GM18511 (cell line): ENCODE results near the gene FERMT1.
"Not testable (repeated sequence)": the region's sequence is repeated elsewhere in the genome, so short reads cannot be mapped to it uniquely, and the experiment has no call there.

ENCODE experiments used
- ATAC-seq: cut with Tn5 transposase; IDR thresholded peaks from one replicate; pipeline ENCODE4 v1.9.1; 2021; ENCODE audit warnings: mild to moderate bottlenecking, moderate library complexity; ENCODE audit not compliant: unreplicated experiment

Gene FERMT1

DNA sequence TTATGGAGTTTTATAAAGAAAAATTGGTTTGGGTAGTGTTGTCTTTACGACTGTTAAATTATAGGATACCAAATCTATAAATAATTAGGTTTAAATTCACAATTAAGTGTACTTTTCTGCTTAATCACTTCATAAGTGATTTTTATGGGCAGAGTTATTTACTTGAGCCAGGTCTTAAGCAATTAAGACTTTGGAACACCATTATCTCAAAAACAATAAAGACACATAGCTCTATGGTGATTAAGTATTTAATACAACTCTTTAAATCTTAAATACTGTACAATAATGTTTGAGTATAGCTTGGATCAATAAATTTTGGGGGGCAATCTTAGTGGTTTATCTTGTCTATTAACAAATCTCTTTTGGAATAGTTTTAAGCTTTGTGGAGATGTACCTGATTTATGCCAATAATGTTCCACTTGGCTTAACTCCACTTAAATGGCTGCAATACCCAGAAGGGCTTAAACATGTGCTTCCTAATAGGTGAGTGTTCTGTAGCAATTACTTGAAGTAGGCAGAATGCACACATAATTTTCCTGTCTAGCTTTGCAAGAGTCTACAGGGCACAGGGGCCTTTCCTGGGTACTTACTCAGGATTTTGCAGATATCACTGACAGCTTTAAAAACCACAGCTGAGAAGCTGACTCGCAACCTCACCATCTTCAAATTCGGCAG, 7.5 kb downstream of the FERMT1 start:
- no peak for ATAC-seq

DNA sequence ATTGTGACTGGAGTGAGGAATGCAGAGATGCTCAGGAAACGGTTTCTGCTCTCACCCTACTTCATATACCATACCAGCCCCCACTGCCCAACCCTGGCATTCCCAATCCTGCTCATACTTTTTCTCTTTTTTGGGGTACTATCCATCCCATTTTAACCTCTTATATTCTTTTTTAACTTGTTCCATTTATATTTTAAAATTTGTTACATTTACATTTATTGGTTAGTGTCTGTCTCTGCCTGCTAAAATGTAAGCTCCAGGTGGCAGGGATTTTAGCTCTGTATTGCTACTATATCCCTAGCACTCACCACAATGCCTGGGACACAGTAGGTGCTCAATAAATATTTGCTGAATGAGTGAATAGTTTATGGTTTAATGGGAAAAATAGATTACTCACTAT, 8.1 kb downstream of the FERMT1 start:
- ATAC-seq: no peak

DNA sequence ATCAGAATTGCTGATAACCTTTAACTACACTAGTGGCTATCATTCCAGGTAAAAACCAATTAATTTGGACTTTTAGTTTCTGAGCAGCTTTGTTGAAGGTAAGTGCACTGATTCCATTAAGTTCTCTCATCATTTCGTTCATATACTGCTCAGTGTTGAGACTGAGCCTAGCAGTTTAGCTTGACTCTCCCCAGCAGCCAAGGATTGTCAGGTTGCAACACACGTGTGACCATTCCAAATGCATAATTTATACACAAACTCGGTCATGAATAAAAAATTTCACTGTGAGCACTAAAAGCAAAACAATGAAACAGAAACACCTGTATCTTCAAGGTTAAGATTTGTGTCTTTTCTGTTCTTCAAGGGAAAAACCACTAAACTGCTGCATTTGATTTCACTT, 8.9 kb downstream of the FERMT1 start:
- no peak for ATAC-seq

DNA sequence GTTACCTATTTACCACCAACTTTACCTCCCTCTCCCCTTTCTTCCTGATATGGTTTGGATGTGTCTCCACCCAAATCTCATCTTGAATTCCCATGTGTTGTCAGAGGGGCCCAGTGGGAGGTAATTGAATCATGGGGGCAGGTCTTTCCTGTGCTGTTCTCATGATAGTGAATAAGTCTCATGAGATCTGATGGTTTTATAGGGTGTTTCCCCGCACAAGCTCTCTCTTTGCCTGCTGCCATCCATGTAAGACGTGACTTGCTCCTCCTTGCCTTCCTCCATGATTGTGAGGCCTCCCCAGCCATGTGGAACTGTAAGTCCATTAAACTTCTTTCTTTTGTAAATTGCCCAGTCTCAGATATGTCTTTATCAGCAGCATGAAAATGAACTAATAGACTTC, 9.9 kb downstream of the FERMT1 start:
- not testable (repeated sequence) for ATAC-seq

DNA sequence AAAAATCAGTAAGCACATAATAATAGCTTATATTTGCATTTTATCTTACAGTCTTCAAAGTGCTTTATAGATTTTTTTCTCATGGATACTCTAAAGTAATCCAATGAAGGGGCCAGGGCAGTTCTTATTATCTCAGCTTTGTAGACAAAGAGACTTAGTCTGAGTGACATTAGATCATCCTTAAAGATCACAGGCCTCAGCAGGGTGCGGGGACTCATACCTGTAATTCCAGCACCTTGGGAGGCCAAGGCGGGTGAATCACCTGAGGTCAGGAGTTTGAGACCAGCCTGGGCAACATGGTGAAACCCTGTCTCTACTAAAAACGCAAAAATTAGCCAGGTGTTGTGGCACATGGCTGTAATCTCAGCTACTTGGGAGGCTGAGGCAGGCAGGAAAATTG, 14.5 kb downstream of the FERMT1 start:
- no peak for ATAC-seq

DNA sequence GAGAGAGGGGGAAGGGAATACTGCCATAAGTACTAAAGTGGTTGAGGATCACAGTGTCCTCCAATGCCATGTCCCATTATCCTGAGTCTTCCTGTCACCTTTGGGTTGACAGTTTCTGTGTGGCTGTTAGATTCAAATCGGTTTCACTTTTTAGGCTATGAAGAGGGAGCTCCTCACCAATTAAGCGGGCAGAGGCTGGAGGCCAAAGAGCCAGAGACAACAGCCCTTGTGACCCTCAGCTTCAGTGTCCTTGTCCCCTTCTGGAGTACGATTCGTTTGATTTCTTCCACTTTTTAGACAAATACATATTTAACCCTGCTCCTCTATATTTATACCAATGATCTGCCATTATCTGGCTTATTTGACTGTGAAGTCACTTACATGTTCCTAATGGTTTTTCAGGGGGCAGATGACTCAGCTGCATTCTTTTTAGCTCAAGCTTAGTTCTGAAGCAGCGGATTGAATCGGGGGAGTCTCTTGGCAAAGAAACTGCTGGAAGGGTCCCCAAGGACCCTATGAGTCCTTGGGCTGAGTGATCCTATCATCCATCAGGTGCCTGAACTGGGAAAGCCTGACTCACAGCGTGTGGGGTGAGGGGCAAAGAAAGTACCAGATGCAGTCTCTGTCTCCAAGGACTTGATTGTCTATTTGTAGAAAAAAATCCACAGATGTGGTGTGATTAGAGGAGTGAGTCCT, 18.2 kb downstream of the FERMT1 start:
- ATAC-seq: no peak

DNA sequence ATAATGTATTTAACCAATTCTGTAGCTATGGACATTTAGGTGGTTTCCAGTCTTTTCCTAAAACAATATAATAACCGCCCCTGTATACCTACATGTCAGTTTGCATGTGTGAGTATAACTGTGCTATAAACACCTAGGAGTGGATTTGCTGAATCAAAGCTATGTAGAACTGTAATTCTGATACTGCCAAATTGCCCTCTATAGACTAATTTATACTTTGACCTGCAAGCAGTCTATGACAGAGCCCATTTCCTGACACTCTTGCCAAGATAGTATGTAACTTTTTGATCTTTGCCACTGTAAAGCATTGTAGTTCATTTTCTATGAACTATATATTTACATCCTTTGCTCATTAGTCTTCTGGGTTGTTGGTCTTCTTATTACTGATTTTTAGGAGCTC, 19.5 kb downstream of the FERMT1 start:
- no peak for ATAC-seq

DNA sequence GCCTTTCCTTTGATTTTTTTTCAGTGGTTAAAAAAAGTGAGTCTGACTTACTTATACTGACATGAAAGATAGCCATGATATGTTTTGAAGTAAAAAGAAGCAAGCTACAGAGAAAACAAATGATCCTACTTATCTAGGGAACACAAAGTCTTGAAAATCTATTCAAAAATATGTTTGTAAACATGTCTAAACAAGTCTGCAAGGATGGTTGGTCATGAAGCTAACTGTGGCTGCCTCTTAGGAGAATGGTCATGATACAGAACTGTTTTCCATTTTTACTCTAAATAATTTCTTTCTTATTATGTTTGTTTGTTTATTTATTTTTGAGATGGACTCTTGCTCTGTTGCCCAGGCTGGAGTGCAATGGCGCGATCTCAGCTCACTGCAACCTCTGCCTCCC, 21.5 kb downstream of the FERMT1 start:
- no peak for ATAC-seq

DNA sequence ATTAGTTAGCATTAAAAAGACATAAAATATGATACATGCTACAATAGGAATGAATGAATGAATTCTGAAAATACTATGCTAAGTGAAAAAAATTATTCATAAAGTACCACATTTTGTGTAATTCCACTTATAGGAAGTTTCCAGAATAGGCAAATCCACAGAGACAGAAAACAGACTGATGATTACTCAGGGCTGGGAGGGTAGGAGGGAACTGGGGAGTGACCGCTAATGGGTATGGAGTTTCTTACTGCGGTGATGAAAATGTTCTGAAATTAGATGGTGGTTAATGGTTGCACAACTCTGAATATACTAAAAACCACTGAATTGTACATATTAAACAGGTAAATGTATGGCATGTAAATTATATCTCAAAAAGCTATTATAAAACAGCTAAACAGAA, 22.6 kb downstream of the FERMT1 start:
- ATAC-seq: no peak

DNA sequence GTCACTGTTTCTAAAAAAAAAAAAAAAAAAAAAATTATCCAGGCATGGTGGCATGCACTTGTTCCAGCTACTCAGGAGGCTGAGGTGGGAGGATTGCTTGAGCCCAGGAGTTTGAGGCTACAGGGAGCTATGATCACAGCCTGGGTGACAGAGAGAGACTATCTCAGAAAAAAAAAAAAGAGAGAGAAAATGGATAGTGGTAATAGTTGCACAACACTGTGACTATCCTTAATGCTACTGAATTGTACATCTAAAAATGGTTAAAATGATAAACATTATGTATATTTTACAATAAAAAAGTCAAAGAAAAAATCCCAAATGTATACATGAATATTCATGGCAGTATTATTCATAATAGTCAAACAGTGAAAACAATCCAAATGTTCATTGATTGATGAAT, 23.0 kb downstream of the FERMT1 start:
- no peak for ATAC-seq

DNA sequence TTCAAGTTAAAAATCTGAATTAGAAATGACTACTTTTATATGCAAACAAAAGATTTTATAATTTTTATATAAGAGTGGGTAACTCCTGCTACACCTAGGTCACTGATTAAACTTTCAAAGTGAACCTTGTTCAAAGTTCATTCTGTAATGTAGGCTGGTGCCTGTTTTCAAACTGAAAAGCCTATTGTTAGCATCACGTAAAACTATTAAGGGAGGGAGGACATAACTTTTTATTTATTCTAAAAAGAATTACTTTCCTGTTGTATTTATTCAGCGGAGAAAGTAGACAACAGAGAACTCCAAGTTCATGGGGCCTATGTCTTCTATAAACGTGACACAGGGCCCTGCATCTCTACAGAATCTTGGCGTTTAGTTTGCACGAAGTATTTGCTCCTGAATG, 27.4 kb downstream of the FERMT1 start:
- ATAC-seq: no peak

DNA sequence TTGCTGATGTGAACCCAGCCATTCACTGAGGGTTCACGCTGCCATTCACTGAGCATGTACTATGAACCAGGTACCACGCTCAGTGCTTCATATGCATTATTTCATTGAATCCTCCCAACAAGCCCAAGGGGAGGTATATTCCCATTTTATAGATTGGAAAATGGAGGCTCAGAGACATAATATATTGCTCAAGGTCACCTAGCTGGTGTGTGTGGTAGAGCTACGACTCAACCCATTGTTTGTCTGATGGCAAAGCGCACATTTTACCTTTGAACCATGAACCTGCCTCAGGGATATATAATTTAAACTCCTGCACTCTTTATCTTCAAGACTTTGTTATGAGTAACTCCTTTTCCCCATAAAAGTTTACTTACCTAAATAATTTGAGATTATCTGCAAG, 28.3 kb downstream of the FERMT1 start:
- ATAC-seq: no peak

DNA sequence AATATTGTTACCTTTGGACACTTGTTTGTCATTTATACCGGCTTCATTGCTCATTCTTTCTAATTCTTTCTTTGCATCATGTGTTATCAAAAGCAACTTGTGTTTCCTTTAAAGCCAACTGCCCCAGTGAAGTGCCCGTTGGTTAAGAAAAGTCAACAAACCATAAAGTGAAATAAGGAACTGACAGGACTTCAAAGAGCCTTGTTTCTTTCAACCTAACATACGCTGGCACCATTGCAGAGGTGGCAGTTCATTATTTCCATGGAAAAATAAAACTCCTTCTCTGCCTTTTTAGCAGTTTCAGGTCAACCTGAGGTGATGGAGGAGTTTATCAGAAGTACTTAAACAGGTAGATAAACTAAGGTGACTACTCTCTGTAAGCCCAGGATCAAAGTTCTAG, 28.8 kb downstream of the FERMT1 start:
- ATAC-seq: no peak

DNA sequence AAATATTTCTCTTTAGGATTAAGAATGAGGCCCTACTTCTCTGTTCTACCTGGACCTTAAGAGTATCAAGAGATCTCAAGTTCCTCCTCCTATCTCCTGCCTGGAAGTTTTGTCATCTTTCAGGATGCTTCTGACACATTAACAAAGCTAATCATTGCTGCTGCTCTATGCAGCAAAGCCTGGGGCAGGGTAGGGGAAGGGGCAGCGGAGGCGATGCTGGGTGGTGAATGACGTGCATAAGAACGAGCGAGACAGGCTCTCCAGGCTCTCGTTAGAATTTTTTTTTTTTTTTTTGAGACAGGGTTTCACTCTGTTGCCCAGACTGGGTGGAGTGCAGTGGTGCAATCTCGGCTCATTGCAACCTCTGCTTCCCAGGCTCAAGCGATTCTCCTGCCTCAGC, 31.2 kb downstream of the FERMT1 start:
- ATAC-seq: no peak

DNA sequence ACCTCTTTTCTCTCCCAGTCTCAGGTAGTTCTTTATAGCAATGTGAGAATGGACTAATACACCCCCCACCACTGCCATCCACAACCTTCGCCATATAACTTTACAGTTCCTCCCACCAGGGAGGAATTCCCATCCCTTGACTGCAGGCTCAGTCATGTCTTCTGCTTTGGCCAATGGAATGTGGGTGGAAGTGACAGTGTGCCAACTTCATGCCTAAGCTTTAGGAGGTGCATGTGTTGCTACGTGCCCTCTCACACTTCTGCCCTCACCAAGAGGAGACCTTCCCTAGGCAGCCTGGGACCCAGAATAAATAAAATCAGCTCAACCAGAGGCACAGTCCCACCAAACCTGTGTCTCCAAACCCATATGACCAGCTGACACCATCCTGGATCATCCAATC, 36.0 kb downstream of the FERMT1 start:
- no peak for ATAC-seq

DNA sequence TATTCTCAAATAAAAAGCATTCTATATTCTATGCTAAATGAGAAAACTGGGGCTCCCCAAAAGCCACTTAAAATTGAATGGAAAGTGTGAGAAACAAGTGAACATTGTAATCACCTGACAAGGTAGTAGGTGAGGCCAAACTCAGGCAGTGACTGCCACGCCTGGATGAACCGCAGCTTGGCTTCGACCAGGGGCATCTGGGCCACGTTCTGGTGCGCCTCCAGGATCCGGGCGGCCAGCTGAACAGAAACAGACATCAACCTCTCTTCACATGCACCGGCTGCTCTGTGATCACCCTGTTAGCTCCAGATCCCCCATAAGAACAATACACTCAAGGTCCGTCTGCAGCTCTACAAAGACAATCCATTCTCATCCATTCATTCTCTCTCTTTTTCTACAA, 38.9 kb downstream of the FERMT1 start:
- no peak for ATAC-seq

DNA sequence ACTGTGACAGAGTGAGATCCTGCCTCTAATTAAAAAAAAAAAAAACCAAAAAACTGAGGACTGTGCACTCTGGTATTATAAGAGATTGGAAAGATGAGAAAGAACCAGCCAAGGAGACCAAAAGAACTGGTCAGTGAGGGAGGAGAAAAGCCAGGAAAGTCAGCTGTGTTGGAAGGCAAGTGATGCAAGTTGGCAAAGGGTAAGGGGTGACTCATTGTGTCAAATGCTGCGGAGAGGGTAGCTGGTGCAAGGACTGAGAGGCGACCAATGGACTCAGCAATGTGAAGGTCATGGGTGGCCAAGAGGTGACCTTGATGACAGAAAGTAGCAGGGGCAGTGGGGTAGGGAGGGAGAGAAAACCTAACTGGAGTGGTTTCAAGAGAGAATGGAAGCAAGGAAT, 41.6 kb downstream of the FERMT1 start:
- ATAC-seq: no peak

DNA sequence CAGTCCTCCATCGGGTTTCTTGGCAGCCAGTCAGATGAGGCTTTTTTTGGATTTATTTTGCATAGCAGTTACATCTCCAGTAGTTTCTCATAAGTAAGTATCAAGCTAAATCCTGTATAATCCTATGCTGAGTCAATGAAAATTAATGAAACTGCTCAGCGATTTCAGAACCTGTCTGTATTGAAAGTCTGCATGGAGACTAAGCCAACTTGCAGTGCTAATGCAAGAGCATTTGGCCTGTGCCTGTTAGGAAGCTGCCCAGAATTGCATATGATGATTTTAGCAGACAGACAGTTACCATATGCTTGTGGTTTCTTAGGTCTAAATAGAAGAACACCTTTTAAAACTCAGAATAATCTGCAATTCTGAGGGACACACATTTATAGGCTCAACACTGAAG, 43.8 kb downstream of the FERMT1 start:
- no peak for ATAC-seq

DNA sequence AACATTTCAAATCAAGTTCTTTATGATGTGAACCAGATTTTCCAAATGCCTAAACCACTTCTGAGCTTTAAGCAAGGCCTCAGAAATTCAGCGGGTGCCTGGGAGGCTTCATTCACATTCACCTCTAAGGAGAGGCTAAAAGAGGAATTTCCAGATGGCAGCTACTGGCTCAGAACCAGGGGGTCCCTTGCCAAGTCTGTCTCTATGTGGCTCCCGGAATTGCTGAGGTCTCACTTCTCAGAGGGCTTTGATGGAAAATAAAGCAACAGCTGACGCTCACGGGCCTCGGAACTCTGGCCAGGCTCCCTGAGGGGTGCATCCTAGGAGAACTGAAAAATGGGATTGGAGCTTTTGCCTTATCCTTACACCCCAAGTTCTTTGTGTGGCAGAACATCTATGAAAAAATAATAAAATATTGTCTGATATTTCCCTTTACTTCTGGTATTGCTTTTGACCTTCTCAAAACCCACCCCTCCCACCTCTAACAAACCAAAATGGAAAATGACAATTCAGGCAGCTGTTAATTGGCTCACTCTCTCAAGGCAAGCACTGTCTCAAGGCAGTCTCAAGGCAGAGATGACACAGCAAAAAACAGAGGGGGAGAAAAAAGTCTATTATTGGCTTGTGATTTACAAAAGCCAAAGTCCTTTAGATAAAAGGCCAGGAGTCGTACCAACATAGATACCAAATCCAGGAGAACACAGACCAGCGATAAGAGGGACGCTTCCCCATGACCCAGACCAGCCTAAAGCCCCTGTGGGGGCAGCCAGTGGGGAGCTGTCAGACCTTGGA, 47.2 kb downstream of the FERMT1 start:
- ATAC-seq: no peak

DNA sequence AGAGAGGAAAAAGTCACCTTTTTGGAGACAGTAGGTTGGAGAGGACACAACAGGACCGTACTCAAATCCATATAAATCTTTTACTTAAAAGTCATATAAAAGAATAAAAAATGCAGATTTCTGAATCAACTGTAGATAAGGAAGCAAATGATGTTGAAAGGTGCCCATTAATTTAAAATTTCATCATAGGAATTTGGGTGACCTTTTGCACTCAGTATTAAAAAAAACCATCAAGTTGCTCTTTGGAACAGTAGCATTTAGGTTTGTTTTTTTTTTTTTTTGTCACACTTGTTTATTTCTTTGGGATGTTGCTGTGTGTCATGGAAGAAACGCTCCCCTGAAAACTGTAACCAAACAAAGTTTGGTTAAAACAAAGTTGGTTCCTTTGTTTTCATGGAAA, 48.0 kb downstream of the FERMT1 start:
- no peak for ATAC-seq

DNA sequence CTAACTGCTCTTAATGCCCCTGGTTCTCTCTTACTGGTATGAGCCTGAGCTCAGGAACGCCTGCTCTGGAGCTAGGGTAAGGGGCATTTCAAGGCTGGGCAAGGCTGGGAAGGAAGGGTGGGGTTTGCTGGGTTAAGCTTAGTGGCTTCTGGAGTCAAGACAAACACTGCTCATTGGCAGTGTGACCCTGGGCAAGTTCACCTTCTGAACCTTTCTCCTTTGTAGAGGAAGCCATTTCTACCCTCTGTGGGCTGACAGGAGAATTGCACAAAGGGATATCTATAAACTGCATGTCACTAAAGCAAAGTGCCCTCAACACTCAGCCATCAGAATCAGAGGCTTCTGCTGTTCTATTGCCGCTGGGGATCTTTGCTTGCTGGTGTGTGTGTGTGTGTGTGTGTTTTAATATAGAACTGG, 48.7 kb downstream of the FERMT1 start:
- peak; percentile 56 for ATAC-seq
